GM18873 (cell line): Measurements from ENCODE around the gene TSPEAR.
"Not testable (repeated sequence)": the region's sequence is repeated elsewhere in the genome, so short reads cannot be mapped to it uniquely, and the experiment has no call there.

Experiments
- ATAC-seq: cut with Tn5 transposase; IDR thresholded peaks from one replicate; pipeline ENCODE4 v1.9.1; 2021; ENCODE audit warnings: mild to moderate bottlenecking, moderate library complexity, moderate number of reproducible peaks; ENCODE audit not compliant: unreplicated experiment, low FRiP score

TSPEAR gene

GRCh38 chr21:44513389-44514217 lies 197.8 kb downstream of the TSPEAR start:
- no peak for ATAC-seq

GRCh38 chr21:44512496-44513388 lies 198.6 kb downstream of the TSPEAR start:
- ATAC-seq: no peak

GRCh38 chr21:44511938-44512275 lies 199.5 kb downstream of the TSPEAR start:
- ATAC-seq: no peak

GRCh38 chr21:44511219-44511937 lies 200.0 kb downstream of the TSPEAR start:
- ATAC-seq: no peak

GRCh38 chr21:44510508-44511218 lies 200.7 kb downstream of the TSPEAR start:
- ATAC-seq: no peak

- ATAC-seq: no peak
Observed at GRCh38 chr21:44510109-44510507, 201.3 kb downstream of the TSPEAR start.

- ATAC-seq: no peak
Observed at GRCh38 chr21:44509539-44509938, 201.8 kb downstream of the TSPEAR start.

- ATAC-seq: no peak
Observed at GRCh38 chr21:44508711-44509445, 202.5 kb downstream of the TSPEAR start.

GRCh38 chr21:44508426-44508710 lies 203.0 kb downstream of the TSPEAR start:
- ATAC-seq: no peak

- no peak for ATAC-seq
Observed at GRCh38 chr21:44507673-44508425, 203.5 kb downstream of the TSPEAR start.

- ATAC-seq: no peak
Observed at GRCh38 chr21:44506279-44507255, 204.8 kb downstream of the TSPEAR start.

GRCh38 chr21:44505673-44506278 lies 205.6 kb downstream of the TSPEAR start:
- no peak for ATAC-seq

GRCh38 chr21:44503901-44504399 lies 207.4 kb downstream of the TSPEAR start:
- no peak for ATAC-seq

GRCh38 chr21:44503006-44503889 lies 208.1 kb downstream of the TSPEAR start:
- not testable (repeated sequence) for ATAC-seq

- ATAC-seq: no peak
Observed at GRCh38 chr21:44502171-44502958, 209.0 kb downstream of the TSPEAR start.

- ATAC-seq: no peak
Observed at GRCh38 chr21:44500111-44500510, 211.3 kb downstream of the TSPEAR start.
